ENCODE measurements around the gene EIF2AK3.

DNA sequence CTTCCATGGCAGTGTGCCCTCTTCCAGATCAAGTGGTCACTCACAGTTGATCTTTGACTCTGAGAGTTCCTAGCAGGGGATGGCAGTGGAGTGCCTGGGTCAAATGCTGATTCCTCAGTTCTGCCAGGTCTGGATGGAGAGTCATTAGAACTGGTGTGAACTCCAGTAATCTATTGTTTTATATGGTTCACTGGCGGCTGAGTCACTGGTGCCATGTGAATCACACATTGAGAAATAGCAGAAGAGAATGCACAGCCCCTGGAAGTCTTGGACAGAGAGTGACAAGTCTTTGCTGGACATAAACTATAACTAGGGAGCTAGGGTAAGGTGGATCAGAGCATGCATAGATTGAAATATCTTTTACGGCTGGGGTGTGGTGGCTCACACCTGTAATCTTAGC, 86.9 kb downstream of the EIF2AK3 start:
- TF ChIP-seq, protein P1, sequence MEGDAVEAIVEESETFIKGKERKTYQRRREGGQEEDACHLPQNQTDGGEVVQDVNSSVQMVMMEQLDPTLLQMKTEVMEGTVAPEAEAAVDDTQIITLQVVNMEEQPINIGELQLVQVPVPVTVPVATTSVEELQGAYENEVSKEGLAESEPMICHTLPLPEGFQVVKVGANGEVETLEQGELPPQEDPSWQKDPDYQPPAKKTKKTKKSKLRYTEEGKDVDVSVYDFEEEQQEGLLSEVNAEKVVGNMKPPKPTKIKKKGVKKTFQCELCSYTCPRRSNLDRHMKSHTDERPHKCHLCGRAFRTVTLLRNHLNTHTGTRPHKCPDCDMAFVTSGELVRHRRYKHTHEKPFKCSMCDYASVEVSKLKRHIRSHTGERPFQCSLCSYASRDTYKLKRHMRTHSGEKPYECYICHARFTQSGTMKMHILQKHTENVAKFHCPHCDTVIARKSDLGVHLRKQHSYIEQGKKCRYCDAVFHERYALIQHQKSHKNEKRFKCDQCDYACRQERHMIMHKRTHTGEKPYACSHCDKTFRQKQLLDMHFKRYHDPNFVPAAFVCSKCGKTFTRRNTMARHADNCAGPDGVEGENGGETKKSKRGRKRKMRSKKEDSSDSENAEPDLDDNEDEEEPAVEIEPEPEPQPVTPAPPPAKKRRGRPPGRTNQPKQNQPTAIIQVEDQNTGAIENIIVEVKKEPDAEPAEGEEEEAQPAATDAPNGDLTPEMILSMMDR (IDR thresholded peaks at IDR 0.05; ENCODE audit: poor library complexity): no peak
- TF ChIP-seq EZH2 (IDR thresholded peaks at IDR 0.05; ENCODE audit: borderline replicate concordance): no peak
